G401.6 (cell line): ENCODE data around the gene TULP3.

Experiments
- FAIRE-seq: peaks from 2 replicates; lab custom pipeline; 2012; peaks lifted over from hg19 to GRCh38; lab: Jason Lieb, UNC

Gene TULP3

DNA sequence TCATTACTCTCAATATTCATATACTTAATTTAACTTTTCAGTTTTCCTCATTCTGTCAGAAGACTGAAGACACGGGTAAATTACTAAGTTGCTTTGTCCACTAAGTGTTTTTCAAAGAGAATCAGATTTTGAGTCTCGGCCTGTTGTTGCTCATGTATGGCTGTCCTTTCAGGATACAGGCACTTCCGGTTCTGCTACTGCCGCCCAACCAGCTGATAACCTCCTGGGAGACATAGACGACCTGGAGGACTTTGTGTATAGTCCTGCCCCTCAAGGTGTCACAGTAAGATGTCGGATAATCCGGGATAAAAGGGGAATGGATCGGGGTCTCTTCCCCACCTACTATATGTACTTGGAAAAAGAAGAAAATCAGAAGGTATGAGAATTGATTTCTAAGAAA, 40.2 kb downstream of the TULP3 start:
- no peak for FAIRE-seq

DNA sequence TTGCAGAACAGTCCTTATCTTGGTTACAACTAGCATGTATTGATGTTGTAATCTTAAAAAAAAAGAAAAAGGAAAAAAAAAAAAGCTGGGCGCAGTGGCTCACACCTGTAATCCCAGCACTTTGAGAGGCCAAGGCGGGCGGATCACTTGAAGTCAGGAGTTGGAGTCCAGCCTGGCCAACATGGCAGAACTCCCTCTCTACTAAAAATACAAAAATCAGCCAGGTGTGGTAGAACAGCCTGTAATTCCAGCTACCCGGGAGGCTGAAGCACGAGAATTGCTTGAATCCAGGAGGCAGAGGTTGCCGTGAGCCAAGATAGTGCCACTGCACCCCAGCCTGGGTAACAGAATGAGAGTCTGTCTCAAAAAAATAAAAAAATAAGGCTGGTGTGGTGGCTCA, 42.9 kb downstream of the TULP3 start:
- FAIRE-seq: no peak

DNA sequence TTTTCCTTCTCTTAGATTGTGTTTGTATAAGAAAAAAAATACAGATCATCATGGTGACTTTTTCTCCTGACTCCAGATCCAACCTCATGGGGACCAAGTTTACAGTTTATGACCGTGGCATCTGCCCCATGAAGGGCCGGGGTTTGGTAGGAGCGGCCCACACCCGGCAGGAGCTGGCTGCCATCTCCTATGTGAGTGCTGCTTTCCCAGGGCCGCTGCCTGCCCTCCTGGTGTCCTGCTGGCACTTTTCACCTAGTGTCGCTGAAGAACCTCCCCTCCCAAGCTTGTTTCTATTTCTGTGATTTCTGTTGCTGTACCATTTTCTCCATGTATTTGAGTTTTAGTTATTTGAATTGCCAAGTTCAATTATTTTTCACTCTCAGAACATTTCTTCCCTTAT, 43.7 kb downstream of the TULP3 start:
- FAIRE-seq: no peak

DNA sequence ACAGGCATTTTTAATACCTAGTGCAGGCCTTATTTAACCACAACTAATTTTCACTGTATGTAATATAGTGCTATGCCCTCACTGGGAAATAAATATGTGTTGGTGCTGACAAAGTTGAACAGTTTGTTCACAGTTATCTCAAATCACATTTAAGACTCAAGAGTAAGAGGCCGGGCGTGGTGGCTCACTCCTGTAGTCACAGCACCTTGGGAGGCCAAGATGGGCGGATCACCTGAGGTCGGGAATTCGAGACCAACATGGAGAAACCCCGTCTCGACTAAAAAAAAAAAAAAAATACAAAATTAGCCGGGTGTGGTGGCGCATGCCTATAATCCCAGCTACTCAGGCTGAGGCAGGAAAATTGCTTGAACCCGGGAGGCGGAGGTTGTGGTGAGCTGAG, 45.6 kb downstream of the TULP3 start:
- no peak for FAIRE-seq

DNA sequence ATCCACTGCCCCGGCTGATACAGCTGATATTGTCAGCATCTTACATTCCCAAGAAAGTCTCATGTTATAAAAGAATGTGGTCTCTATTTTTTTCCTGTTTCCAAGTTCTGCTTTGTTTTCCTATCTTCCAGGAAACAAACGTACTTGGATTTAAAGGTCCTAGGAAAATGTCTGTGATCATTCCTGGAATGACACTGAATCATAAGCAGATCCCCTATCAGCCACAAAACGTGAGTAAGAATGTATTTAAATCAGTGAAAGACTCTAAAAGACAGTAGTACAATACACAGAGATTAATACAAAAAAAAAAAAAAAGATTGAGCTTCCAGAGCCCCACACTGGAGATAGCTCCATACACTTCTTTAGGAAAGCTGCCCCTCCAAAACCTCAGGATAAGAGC, 46.8 kb downstream of the TULP3 start:
- FAIRE-seq: no peak

DNA sequence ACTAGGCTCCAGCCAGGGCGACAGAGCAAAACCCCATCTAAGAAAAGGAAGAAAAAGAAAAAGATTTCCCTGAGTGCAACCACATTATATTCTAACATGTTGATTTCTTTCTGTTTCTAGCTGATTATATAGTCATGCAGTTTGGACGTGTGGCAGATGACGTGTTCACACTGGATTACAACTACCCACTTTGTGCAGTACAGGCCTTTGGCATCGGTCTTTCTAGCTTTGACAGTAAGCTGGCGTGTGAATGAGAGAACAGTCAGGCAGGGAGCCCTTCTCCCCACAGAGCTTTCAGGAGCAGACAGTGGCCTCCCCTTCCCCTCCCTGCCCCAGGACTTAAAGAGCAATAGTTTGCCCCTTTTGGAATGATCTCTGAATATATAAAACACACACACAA, 48.5 kb downstream of the TULP3 start:
- FAIRE-seq: no peak

DNA sequence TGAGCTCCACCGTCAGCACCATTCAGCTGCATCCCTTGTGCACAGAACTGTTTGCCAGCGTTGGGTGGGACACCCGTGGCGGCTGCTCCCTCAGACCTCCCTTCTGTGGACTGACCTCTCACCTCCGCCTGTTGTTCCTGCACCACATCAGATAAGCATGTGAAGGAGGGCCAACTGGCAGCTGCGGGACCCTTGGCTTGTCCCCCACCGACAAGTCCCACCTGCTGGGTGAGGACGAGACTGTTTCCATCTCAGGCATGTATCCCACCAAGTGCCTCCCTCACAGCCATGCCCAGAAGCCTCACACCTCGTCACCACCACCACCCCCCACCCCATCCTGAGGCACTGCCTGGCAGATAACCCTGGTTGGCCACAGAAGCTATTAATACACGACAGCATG, 49.9 kb downstream of the TULP3 start:
- FAIRE-seq: no peak

DNA sequence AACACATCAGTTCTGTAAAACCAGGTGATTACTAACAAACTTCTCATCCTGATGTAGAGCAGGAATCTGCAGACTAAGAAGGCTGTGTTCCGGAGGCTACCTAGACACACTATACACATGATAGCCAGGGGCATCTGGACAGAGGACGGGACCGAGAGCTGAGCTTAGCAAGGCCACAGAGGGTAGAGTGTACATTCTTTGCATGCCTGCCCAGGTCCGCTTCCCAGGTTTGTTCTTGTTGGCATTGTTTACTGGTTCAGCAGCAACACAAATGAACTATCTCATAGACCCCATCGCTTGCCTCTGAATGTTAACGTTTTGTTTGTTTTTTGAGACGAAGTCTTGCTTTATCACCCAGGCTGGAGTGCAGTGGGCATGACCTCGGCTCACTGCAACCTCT, 50.8 kb downstream of the TULP3 start:
- no peak for FAIRE-seq

DNA sequence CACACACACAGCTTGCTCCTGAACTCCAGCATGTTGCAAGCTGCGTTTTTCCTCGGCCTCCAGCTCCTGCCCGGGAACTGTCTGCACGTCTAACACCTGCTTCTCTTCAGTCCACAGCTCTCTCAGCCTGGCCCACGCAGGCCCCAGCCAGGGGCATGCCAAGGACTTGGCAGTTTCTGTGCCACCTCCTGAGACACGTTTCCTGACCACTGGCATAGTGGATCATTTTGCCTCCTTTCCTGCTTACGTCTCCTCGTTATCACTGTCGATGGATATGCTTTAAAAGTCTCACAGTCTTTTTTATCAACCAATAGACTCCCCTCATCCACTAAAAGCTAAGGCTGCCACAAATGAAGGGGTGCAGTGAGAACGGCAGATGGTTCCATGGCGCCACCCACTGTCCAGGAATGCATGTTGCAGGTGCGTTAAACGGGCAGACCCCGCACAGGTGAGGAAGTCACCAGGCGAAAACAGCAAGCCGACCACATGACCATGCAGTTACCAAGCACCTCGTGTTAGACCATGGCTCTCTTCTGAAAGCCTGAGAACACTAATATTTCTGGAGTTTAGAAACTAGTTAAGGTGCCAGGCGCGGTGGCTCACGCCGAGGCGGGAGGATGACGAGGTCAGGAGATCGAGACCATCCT, 53.8 kb downstream of the TULP3 start:
- peak; percentile 25 for FAIRE-seq

DNA sequence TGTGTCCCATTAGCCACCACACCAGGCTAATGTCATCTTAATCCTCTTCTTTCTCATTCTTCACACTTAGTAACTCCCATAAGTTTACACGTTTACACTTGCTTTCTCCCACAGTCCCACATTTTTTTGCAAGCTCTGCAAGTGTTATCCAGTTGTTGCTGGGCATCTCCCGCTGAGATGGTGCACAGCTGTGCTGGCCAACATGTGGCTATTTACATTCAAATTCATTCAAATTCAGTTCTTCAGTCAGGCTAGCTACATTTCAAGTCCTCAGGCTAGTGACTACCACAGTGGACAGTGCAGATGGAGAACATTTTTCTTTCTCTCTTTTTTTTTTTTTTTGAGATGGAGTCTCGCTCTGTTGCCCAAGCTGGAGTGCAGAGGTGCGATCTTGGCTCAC, 58.7 kb downstream of the TULP3 start:
- FAIRE-seq: no peak

DNA sequence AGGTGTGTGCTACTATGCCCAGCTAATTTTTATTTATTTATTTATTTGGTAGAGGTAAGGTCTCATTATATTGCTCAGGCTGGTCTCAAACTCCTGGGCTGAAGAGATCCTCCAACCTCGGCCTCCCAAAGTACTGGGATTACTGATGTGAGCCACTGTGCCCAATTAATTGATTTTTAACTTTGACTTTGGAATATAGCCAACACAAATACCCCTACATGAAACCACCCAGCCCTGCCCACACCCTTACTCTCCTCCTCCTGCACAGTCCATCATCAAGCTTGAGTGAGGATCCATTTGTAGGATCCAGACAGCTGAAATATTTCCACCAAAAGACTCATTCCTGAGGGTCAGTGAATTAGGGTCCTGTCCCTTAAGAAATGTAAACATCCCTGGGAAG, 65.2 kb downstream of the TULP3 start:
- no peak for FAIRE-seq

DNA sequence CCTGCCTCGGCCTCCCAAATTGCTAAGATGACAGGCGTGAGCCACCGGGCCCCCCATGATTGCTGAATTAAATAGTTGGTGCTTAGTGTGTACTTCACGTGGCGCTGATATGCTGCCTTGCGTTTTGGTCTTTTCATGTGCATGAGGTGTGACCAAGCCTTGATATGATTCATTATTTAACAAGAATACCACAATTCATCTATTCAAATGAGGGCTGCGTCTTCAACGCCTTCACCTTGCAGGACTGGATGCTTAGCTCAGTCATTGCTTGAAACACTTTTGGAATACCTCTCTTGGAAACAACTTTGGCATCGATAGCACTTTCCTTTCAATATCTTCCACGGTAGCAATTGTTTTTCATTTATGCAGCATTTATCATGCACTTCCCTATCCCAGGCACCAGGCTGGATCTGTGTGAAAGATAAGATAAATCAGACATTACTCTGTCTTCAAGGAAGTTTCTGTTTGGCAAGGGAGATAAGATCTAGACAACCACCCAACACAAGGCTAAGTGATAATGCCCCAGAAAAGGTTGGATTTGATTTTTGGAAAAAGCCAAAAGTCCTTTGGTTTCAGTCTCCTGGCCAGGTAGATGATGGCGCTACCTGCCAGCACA, 67.2 kb downstream of the TULP3 start:
- FAIRE-seq: no peak

DNA sequence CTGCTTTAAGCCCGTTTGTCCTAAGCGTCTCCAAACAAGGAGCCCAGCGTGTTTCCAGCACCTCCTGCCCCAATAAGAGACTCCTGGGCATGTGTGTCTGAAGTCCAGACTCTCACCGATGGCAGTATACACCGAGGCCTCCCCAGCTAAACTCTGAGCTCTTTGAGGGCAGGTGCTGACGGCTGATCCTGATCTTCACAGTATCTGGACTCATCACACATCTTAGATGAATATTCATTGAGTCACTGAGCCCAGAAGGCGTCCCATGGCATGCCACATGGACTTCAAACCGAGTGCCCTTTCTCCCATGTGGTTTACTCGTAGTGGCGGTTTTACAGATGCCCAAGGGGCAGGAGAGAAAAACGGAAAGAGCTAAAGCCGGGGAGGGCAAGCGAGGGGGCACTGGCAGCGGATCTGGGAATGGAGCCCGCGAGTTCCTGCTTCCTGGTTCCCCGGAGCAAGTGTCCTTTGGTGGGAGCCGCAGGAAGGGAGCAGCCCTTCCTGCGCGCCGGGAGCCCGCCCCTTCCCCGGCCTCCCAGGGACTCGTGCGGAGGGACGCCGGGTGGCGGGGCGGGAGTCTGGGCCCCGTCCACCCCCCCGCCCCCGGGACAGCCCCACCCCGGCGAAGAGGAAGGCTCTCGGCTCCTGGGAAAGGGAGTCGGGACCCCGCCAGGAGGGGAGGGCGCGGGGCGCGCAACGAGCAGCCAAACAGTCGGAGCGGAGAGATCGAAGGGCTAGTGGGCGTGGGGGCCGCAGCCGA, 67.9 kb downstream of the TULP3 start:
- no peak for FAIRE-seq

DNA sequence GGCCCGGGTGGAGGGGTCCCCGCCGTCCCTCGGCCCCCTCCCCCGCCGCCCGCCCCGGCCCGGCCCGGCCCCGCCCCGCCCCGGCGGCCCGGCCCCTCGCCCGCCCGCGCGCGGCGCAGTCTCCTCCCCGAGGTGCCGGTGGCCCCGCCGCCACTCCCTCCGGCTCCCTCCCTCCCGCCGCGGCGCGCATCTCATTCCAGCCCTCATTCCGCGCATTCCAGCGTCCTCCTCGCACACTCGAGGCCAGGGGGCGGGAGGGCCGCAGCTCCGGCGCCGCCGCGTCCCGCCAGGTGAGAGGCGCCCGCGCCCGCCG, 68.5 kb downstream of the TULP3 start, which contains the start of gene TEAD4:
TEAD4 (plus strand) TSS at position 206 of the 313 bp plus-strand sequence.
- no peak for FAIRE-seq

DNA sequence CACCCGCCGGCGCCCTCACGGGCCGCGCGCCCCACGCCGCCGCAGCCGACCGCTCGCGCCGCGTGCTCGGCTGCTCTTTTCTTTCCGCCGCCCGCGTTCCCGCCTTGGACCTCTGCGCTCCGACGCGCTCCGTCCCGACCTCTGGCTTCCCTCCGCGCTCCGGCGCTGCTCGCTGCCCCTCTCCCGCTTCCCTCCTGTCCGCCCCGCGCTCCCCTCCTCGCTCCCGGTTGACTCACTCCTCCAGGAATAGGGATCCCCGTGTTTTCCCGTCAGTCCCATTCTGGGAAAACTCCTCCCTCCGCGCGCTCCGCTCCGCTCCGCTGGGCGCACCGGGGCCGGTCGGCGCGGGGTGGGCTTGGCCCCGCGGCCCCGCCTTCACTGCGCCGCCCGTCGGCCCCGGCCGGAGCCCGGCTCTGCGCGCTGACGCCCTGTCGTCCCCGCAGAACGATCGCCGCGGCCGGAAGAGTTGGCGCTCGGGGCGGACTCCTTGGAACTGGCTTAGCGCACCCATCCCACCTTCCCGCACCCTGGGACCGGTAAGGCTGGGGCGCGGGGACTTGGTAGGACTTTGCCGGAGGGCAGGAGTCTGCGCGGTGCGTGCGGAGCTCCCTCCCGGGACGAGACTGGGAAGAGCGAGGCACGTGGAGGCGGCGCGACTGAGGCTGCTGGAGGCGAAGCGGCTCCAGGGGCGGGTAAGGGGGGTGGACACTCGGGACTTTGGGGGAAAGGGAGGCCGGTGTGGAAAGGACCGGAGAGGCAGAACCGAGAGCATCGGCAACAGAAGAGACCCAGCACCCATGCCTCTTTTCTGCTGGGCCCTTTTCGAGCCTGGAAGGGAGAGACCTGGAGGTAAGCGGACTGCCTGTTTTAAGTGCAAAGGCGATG, 69.1 kb downstream of the TULP3 start:
- no peak for FAIRE-seq

DNA sequence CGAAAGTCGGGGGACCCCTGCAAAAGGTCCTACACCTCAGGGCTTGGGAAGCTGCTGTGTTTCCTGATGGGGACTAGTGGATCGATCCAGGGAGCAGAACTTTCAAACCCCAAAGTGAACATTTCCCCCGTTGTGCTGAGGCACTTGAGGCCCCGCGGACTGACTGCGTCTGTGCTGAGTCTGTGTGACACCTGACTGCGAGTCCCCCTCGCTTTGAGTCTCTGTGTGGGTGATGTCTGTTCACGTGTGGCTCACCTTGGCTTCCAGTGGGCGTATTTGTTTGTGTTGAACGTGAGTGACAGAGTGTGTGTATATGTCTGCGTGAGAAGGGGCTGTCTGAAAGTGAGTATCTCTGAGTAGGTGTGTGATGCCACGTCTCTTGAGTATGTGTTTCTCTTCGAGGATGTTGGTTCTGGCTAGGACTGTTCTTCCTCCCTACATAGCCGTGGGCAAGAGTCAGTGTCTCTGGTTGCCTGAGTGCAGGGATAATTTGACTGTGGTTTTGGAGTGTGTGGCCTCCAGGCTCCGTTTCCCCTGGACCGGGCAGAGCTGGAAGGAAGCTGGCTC, 69.8 kb downstream of the TULP3 start:
- no peak for FAIRE-seq

DNA sequence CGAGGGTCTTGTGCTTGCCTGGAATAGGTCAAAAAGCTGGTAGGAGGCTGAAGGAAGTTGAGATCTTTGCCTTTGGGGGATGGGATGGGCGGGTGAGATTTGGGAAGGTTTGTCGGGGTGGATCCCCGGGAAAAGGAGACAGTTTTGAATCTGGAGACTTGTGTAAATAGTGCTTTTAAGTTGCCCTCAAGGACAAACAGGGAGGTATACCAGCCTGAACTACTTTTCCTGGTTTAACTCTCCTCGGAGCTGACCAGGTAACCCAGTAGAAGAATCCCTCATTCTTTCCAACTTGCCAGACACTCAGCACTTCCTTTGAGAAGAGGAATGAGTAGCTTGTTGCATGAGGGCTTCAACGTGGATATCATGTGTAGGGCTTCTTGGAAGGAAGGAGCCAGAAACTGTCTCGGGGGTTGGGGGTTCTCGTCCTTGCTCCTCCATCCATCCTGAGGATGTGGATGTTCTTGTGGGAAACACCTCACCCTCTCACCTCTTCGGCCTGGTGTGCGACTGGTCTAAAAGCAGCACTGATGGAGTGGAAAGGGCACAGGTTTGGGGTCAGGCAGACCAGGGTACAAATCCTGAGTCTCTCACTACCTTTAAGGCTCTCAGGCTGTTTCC, 70.4 kb downstream of the TULP3 start:
- FAIRE-seq: no peak

DNA sequence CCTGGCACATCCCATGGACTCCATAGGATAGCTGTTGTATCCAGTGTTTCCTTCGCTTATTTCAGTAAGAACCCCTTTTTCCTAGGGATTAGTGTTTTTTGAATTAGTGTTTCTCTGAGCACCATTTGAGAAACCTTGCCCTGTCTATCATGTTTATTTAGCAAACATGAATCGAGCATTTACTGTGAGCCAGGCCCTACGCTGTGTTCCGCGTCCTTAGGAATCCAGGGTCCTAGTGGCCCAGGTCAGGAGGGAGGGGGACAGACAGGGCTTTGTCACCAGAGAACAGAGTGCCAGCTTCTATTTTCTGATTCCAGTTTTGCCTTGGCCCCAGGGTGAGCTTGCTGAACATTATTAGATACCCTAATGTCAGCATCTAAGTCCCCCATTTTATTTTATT, 71.0 kb downstream of the TULP3 start:
- no peak for FAIRE-seq

DNA sequence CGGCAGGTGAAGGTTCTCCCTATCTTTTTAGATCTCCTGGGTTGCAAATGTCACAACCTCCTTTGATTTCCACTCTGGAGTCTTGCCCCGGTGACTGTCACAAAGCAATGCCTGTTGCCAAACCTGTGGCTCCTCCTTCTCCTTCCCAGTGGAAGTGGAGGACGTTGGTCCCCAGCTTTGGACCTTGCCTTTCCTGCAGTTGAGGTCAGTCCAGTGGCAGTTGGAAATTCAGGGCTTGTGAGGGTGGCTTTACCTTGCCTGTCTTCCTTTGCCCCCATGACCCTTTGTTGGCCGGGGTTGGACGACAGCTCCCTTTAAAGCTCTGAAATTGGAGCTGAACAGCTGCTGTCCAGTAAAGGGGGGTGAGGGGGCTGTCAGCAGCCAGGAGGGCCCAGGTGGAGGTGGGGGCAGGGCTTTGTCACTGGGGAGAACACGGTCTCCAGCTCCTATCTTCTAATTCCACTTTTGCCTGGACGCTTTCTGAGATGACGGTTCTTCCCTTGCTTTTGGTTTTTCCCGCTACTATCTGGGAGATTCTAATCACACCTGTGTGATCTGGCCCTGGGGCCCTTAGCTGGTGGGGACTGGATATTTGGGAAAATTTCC, 72.6 kb downstream of the TULP3 start:
- FAIRE-seq: no peak

DNA sequence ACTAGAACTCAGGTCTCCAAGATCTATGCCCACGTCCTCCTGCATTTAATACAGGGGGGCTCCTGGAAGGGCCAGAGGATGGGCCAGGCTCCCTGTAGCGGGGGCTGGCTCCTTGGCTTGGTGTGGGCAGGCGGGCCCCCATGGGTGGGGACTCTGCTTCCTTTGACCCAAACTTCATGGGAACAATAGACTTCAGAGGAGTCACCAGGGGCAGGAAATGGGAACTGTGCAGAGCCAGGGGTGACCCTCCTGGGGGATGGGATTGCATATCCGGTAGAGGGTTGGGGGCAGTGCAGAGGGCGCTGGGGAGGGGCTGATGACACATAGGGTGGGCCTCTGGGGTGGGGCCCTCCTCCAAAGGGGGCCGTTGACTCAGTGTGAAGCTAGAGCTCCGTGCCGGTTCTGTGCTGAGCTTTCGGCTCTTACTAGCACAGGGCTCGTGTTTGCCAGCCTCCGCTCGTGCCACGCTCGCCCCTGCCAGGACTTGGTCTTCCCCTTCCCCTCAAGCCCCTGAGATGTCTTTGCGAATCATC, 73.1 kb downstream of the TULP3 start:
- FAIRE-seq: no peak

DNA sequence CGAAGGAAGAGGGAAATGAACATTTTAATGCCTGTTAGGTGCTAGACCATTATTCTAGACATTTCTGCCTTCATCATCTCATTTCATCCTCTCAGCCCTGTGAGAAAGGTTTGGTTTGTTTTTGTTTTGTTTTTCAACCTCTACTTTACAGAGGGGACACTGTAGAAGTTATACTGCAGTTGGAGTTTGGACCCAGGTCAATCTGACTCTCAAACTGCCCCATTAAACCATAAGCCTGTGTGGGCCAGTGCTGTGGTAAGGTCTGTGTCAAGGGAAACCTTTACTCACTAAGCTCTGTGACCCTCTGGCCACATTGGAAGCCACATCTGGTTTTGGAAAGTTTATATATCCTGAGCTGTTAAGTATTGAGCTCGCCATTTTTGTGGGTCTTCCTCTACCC, 77.0 kb downstream of the TULP3 start:
- no peak for FAIRE-seq
